AG04450 (cell line): Measurements from ENCODE around the gene NNAT. TPM values are rescaled to one million over a fixed set of nuclear protein-coding genes. Genes with fewer than 3 reads are reported as not detected.

Source experiments
- CTCF ChIA-PET: fragments of 300-600, 350-600 bp; formaldehyde crosslinking; extraction: SDS; loops from one replicate; lab custom pipeline; 2022; ENCODE audit warnings: antibody characterized with exemption, inconsistent platforms; lab: Charles Lee
- POLR2A ChIA-PET: fragments of 350-600 bp; formaldehyde crosslinking; extraction: SDS; loops from one replicate; lab custom pipeline; 2021; ENCODE audit warnings: antibody characterized with exemption, inconsistent platforms; lab: Yijun Ruan, JAX
- DNase-seq: peaks from one replicate; pipeline ENCODE4 v3.0.0-alpha.2; 2011; ENCODE audit warnings: low read depth, low spot score
- H3K27ac ChIP-seq: one replicate; pipeline ENCODE4 v1.5.1; 2012; ENCODE audit warnings: low read depth, low read length, control low read depth
- H3K27me3 ChIP-seq: one replicate; pipeline ENCODE4 v1.6.0; 2012; ENCODE audit warnings: low read length; ENCODE audit not compliant: control insufficient read depth, insufficient read depth
- H3K4me3 ChIP-seq: 2 replicates; pipeline ENCODE4 v1.5.1; 2011; ENCODE audit warnings: mild to moderate bottlenecking, low read depth, low read length, control low read depth
- H3K9me3 ChIP-seq: 2 replicates; pipeline ENCODE4 v1.5.1; 2012; ENCODE audit warnings: low read length; ENCODE audit not compliant: control insufficient read depth, insufficient read depth
- CTCF ChIP-seq: IDR thresholded peaks from 2 replicates; pipeline ENCODE4 v1.5.1; 2011; ENCODE audit warnings: low read depth, low read length, control low read depth, inconsistent platforms
- polyA plus RNA-seq: library from polyadenylated mRNA; depleted of rRNA; stranded (reverse); fragments of >200 nt; gene quantifications from 2 replicates; pipeline ENCODE4 v1.2.3, GENCODE V29; 2011

Gene NNAT
- polyA plus RNA-seq, 1 experiment = 54.0 TPM

DNA sequence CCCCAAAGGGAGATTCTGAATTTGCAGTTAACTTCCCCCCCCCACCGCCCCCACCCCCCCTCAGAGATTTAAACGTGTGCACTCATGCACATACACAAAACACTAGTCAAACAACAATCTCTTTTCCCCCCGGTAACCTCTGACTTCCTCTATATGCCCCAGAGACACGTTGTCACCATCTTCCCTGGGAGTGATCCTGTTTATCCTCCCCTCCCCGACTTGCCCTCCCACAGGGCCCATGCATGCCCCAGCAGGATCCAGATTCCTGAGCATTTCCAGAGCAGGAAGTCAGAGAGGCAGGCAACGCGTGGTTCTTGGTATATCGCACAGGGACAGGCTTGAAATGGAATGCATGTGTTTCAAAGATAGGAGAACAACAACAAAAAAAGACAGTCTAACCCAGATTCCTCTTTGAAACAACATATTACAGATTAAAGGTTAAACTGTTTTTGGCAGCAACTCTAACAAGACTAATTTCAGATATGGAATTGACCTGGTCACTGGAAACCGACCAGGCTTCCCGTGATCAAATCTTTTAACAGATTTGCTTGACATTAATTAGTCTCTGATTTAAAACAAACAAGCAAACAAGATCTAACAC, 5.3 kb downstream of the NNAT start:
- no peak for TF ChIP-seq CTCF
- Histone ChIP-seq H3K27ac (peak overlapping the region; percentile 0), H3K27me3 (no peaks in the 10 kb centered on the region), H3K9me3 (peaks cover 9% of the 10 kb centered on the region), H3K4me3 (peak overlapping the region; percentile 97)
- POLR2A ChIA-PET = interaction anchor here (0.7 kb wide), 1 partner anchor 21 kb away, joined by 3 read pairs; no protein-coding TSS in a partner anchor
- CTCF ChIA-PET = interaction anchor here (1.1 kb wide), 1 partner anchor 256 kb away, joined by 3 read pairs; no protein-coding TSS in a partner anchor
- DNase-seq = no peak

DNA sequence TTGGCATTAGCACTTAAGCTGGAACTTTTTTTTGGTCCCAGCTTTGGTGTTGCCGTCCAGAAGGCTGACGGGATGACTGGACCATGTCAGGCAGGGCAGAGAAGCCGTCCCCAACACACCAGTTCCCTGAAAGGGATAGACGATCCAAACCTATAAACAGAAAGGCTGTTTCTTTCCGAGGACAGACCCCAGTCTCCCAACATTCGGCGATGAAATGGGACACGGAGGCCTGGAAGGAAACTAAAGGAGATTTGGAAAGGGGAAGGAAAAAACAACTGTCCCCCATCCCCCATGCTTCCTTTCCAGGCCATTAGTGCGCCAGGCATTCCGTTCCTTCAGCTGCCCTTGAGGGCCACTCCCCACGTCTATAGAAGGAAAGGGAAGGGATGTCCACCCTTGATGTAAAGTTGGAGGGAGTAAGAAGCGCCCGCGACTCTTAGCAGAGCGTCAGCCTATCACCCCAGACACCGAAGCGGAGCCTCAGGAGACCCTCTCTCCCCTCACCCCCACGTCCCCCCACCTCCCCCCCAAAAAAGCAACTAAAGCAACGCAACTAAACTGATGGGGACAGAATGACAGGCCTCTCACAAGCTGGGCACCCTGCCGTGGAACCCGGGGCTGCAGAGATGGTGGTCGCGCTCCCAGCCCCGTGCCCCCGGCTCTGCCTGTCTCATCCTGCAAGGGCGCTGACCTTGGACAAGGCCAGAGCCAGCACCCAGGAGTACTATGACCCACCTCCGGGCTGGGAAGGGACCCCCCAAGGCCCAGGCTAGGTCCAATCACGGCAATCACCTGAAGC, 6.0 kb downstream of the NNAT start:
- Histone ChIP-seq H3K27me3 (no peaks in the 10 kb centered on the region), H3K27ac (peak overlapping the region; percentile 0), H3K4me3 (peak overlapping the region; percentile 97), H3K9me3 (peaks cover 6% of the 10 kb centered on the region; the same call in 1 of the 2 replicates)
- TF ChIP-seq CTCF = no peak
- ChIA-PET POLR2A (interaction anchor here (0.7 to 1.4 kb wide), 2 partner anchors 10 to 21 kb away, joined by 3 to 5 read pairs; no protein-coding TSS in a partner anchor), CTCF (interaction anchor here (1.1 kb wide), 1 partner anchor 257 kb away, joined by 3 read pairs; no protein-coding TSS in a partner anchor)
- no peak for DNase-seq

GRCh38 chr20:37527638-37528445, 6.8 kb downstream of the NNAT start, which contains the start of gene BLCAP:
Gene BLCAP (minus strand): TSS chr20:37527876. CDS start chr20:37519174, 8,702 bp downstream.
- Histone ChIP-seq H3K9me3 (peaks cover 3% of the 10 kb centered on the region; the same call in 1 of the 2 replicates), H3K27me3 (no peaks in the 10 kb centered on the region), H3K27ac (peak within 1 kb of the TSS; percentile 93), H3K4me3 (peak within 1 kb of the TSS; percentile 97)
- no peak for TF ChIP-seq CTCF
- DNase-seq = peak; percentile 64
- CTCF ChIA-PET = interaction anchor here (0.6 to 4.8 kb wide), 3 partner anchors 235 to 259 kb away, joined by 3 to 27 read pairs (median 5); no protein-coding TSS in a partner anchor
- POLR2A ChIA-PET = interaction anchor here (1.4 kb wide), 1 partner anchor 11 kb away, joined by 5 read pairs; no protein-coding TSS in a partner anchor

DNA sequence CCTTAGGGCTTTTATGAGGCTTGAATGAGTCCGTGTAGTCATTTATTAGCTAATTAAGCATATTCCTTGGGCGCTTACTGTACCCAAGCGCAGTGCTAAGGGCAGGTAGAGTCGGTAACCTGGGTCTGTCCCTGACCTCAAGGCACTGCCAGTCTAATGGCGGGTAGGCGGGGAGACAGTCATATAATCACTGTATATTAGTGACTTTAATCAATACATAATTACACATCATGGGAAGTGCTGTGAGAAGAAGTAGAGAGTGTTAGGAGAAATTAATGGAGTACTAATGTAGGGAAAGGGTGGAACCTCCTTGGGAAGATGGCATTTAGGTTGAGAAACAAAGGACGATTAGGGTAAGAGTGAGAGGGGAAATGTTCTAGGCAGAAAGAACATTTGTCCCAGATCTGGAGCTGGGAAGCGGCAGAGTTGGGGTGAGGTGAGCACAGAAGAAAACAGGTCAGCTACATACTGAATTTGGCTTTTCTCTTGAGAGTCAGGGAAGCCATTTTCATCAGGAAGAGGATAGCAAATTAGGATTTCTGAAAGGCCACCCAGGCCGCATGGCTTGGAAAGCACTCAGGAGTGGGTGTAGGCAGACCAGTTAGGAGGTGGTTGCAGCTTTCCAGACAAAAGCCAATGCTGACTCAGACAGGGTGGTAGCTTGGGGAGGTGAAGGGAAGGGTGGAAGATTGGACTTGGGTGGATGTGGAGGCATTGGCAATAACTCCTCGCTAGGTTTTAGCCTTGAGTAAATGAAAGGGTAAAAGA, 7.6 kb downstream of the NNAT start:
- H3K27ac ChIP-seq = peak overlapping the region; percentile 93
- ChIA-PET POLR2A (no interaction called here), CTCF (interaction anchor here (0.6 to 4.8 kb wide), 3 partner anchors 236 to 259 kb away, joined by 3 to 27 read pairs (median 5); no protein-coding TSS in a partner anchor)
- no peaks in the 10 kb centered on the region; the same call in 1 of the 2 replicates for H3K9me3 ChIP-seq
- DNase-seq = no peak
- H3K4me3 ChIP-seq = peak overlapping the region; percentile 97
- no peak for TF ChIP-seq CTCF
- no peaks in the 10 kb centered on the region for H3K27me3 ChIP-seq
